ENCODE results near the gene MINK1.
"Not testable (repeated sequence)": the region's sequence is repeated elsewhere in the genome, so short reads cannot be mapped to it uniquely, and the experiment has no call there.

The MINK1 gene

GRCh38 chr17:4869058-4869998, 36.2 kb downstream of the MINK1 start:
- DNase-seq (ENCODE audit: low read depth in 2 of 2, low spot score in 1 of 2): not testable (repeated sequence)

DNA sequence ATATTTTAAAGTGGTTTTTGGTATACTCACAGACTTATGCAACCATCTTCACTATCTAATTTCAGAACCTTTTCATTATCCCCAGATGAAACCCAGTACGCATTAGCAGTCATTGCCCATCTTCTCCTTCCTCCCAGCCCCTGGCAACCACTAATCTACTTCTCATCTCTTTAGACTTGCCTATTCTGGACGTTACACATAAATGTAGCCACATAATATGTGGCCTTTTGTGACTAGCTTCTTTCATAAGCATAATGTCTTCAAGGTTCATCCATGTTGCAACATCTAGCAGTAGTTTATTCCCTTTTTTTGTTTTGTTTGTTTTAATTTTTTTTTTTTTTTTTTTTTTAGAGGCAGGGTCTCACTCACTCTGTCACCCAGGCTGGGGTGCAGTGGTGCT, 37.7 kb downstream of the MINK1 start:
- DNase-seq (ENCODE audit: low read depth in 2 of 2, low spot score in 1 of 2): no peak

DNA sequence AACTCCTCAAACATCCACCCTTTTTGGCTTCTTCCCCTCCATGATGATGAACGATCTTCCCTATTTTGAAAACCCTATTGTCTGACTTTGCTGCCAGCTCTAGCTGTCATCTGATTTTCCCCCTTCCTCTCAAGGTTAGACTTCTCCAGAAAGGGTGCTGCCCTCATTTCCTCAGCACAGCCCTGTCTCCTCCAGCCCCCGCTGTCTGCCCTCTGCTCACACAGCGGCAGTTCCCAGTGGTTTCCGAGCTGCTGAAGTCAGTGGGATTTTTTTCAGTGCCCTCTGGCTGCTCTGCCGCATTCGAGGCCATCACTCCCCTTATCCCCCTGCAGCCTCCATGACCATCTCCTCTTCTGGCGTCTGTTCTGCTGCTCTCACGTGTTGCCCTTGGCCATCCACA, 39.6 kb downstream of the MINK1 start:
- DNase-seq (ENCODE audit: low read depth in 2 of 2, low spot score in 1 of 2): no peak

- no peak for DNase-seq (ENCODE audit: low read depth in 2 of 2, low spot score in 1 of 2)
Observed at GRCh38 chr17:4877089-4877488, 43.9 kb downstream of the MINK1 start.

- no peak for DNase-seq (ENCODE audit: low read depth in 2 of 2, low spot score in 1 of 2)
Observed at GRCh38 chr17:4879601-4880000, 46.5 kb downstream of the MINK1 start.

DNA sequence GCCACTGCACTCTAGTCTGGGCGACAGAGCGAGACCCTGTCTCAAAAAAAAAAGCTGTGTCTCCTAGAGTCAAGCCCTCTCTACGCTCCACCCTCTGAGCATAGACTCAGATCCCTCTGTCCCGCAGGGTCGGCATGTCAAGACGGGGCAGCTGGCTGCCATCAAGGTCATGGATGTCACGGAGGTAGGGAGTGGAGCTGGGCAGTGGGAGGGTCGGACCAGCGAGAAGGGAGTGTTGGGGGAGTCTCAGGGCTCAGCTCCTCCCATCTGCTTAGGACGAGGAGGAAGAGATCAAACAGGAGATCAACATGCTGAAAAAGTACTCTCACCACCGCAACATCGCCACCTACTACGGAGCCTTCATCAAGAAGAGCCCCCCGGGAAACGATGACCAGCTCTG, 47.7 kb downstream of the MINK1 start:
- DNase-seq (ENCODE audit: low read depth in 2 of 2, low spot score in 1 of 2): no peak

DNA sequence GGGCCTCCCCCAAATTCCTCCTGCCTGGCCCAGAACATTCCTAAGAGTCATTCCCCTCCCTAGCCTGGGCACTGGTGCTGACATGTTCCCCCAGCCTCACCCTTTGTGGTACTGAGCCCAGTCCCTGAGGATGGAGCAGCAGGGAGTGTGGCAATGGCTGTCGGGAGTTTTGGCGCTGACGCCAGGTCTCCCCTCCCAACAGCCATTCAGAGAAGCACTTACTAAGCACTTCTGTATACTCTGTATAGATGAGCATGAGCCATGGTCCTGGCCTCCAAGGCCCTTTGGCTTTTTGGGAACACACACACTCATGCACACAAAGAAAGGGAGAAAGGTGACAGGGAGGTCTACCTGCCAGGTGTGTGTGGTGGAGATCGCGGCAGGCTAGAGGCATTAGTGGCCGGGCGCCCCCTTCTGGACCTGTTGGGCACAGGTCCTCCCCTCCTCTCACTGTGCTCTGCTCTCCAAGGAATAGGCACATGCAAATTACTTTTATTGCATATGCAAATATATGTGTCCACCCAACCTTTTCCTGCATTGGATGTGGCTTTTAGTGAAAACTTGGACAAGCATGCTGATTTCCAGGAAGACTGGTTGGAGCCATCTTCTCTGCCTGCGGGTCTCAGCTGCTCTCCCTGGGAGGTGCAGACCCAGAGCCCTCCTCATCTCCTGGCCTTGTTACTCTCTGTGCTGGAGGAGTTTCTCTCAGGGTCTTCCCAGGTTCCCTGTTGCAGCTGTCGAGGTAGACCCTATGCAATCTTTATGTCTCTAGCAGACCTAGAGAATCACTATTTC, 48.8 kb downstream of the MINK1 start:
- DNase-seq (ENCODE audit: low read depth in 2 of 2, low spot score in 1 of 2): peak in 1 of 2 donors; percentile 52

GRCh38 chr17:4884489-4884888, 51.3 kb downstream of the MINK1 start:
- no peak for DNase-seq (ENCODE audit: low read depth in 2 of 2, low spot score in 1 of 2)

DNA sequence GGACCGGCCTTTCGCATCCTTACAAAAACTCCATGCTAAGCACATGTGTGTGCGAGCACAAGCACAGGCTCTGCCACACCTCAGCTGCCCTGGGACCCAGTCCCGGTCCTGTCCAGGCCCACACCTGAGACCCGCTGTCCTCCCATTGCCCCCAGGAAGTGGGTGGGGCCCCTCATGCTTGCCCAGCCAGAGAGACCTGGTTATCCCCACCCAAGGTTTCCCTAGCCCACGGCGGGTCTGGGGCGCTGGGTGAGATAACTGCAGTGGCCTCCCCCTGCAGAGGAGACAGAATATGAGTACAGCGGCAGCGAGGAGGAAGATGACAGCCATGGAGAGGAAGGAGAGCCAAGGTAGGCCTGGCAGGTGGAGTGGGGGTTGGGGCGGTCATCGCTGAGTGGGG, 53.7 kb downstream of the MINK1 start:
- no peak for DNase-seq (ENCODE audit: low read depth in 2 of 2, low spot score in 1 of 2)

DNA sequence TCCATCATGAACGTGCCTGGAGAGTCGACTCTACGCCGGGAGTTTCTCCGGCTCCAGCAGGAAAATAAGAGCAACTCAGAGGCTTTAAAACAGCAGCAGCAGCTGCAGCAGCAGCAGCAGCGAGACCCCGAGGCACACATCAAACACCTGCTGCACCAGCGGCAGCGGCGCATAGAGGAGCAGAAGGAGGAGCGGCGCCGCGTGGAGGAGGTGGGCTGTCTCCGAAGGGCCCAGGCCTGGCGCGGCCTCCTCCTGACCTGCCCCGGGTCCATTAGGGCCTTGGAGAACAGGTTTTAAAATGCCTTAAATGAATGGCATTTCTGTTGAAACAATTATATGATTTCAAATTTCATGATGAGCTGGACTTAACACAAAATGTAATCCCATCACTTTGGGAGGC, 54.4 kb downstream of the MINK1 start:
- no peak for DNase-seq (ENCODE audit: low read depth in 2 of 2, low spot score in 1 of 2)

DNA sequence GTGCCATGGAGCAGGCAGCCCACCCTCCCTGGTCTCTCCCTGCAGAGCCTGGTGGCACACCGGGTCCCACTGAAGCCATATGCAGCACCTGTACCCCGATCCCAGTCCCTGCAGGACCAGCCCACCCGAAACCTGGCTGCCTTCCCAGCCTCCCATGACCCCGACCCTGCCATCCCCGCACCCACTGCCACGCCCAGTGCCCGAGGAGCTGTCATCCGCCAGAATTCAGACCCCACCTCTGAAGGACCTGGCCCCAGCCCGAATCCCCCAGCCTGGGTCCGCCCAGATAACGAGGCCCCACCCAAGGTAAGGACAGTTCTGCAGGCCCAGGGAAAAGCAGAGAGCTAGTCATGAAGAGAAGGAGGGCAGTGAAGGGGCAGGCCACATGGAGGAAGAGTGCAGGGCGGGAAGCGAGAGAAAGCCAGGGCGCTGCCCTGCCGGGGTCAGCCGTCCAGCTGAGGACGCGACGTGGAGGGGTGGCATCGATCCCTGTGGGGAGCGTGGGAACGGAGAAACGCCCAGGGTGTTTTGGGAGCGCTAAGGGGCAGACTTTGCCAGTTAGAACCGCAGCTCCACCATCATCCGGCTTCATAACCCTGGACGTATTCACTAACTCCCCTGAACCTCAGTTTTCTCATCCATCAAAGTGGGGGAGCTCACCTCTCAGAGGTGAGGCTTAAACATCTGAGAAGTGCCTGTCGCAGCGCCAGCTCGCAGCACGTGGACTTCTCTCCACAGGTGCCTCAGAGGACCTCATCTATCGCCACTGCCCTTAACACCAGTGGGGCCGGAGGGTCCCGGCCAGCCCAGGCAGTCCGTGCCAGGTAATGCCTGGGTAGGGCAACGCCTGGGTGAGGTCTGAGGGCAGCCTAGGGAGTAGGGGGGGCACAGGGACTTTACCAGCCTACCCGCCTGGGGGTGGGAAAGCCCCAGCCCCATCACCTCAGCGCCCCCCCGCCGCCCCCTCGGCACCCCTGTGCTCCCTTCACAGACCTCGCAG, 58.6 kb downstream of the MINK1 start:
- no peak for DNase-seq (ENCODE audit: low read depth in 2 of 2, low spot score in 1 of 2)

- no peak for DNase-seq (ENCODE audit: low read depth in 2 of 2, low spot score in 1 of 2)
Observed at GRCh38 chr17:4892499-4893221, 59.5 kb downstream of the MINK1 start.

DNA sequence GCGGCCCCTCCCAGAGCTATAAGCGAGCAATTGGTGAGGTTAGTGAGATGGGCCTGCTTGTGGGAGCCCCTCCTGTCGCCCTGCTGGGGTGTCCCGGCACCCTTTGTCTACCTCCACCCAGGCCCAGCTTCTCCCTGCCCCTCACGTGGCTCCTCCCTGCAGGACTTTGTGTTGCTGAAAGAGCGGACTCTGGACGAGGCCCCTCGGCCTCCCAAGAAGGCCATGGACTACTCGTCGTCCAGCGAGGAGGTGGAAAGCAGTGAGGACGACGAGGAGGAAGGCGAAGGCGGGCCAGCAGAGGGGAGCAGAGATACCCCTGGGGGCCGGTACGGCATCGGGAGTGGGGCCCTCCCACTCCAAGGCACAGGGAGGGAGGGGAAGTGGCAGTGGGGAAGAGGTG, 60.1 kb downstream of the MINK1 start:
- no peak for DNase-seq (ENCODE audit: low read depth in 2 of 2, low spot score in 1 of 2)

DNA sequence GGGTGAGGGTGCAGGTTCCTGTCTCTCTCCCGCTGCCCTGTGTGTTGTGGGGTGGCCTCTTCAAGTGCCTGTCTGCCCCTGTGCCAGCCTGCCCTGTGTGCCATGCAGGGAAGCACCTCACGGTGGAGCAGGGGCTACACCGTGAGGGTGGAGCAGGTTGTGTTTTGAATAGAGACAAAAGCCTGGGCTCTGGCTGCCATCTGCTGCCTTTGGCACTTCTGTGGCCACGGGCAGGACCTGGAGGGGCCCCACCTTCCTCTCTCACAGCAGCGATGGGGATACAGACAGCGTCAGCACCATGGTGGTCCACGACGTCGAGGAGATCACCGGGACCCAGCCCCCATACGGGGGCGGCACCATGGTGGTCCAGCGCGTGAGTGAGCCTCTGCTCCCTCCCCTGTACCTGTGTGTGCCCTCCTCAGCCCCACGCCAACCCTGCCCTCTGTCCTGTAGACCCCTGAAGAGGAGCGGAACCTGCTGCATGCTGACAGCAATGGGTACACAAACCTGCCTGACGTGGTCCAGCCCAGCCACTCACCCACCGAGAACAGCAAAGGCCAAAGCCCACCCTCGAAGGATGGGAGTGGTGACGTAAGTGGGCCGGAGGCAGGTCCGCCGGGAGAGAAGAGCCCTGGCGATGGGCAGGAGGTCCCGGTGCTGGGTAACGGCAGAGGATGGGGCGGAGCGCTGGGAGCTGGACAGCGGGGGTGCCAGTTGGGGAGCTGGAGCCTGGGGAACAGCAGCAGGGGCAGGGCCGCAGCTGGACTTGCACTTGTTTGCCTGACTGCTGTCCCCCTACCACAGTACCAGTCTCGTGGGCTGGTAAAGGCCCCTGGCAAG, 60.8 kb downstream of the MINK1 start:
- DNase-seq (ENCODE audit: low read depth in 2 of 2, low spot score in 1 of 2): no peak

DNA sequence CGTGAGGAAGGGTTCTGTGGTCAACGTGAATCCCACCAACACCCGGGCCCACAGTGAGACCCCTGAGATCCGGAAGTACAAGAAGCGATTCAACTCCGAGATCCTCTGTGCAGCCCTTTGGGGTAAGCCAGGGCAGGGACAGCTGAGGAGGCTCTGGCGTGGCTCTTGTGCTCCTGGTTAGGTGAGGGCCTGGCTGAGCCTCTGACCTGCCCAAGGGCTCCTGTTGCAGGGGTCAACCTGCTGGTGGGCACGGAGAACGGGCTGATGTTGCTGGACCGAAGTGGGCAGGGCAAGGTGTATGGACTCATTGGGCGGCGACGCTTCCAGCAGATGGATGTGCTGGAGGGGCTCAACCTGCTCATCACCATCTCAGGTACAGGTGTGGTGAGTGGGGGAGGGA, 62.0 kb downstream of the MINK1 start:
- no peak for DNase-seq (ENCODE audit: low read depth in 2 of 2, low spot score in 1 of 2)

DNA sequence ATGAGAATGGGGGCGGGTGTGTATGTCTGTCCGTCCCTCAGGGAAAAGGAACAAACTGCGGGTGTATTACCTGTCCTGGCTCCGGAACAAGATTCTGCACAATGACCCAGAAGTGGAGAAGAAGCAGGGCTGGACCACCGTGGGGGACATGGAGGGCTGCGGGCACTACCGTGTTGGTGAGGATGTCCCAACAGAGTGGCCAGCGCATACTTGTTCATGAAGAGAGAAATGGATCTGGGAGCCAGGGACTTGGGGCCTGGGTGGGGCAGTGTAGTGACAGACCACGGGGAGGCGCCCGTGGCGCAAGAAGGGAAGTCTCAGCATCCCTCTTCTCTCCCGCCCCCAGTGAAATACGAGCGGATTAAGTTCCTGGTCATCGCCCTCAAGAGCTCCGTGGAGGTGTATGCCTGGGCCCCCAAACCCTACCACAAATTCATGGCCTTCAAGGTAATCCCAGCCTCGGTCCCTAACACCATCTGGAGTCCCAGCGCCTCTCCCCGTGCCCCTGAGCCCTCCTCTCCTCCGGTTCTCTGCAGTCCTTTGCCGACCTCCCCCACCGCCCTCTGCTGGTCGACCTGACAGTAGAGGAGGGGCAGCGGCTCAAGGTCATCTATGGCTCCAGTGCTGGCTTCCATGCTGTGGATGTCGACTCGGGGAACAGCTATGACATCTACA, 62.7 kb downstream of the MINK1 start:
- no peak for DNase-seq (ENCODE audit: low read depth in 2 of 2, low spot score in 1 of 2)

- DNase-seq (ENCODE audit: low read depth in 2 of 2, low spot score in 1 of 2): no peak
Observed at GRCh38 chr17:4896332-4897197, 63.4 kb downstream of the MINK1 start.

- DNase-seq (ENCODE audit: low read depth in 2 of 2, low spot score in 1 of 2): no peak
Observed at GRCh38 chr17:4897198-4897687, 64.1 kb downstream of the MINK1 start.

Data from stimulated activated CD8-positive, alpha-beta memory T cell treated with anti-CD3 and anti-CD28 coated beads, Interleukin-4, amount 100 ng/mL, for 1 hour (primary cell).